NCI-H1048 (cell line): ENCODE data around the gene CLIC5.
"Not testable (repeated sequence)": the region's sequence is repeated elsewhere in the genome, so short reads cannot be mapped to it uniquely, and the experiment has no call there.

Experiments used
- DNase-seq: peaks from one replicate; lab custom pipeline; 2025; lab: John Stamatoyannopoulos, UW

CLIC5 gene

DNA sequence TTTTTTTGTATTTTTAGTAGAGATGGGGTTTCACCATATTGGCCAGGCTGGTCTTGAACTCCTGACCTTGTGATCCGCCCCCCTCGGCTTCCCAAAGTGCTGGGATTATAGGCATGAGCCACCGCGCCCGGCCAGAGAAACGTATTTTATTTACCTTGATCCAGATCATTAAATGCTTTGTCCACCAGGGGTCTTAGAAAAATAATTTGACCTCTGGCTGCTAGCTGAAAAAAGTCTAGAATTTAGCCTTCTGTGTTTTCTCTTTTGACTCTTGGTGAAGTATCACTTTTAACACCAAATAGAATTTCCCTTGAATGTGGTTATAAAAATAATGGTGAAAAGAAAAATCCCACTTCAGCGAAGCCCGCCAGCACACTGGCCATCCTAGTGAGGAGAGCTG is 89.2 kb downstream of the CLIC5 start:
- DNase-seq: not testable (repeated sequence)

DNA sequence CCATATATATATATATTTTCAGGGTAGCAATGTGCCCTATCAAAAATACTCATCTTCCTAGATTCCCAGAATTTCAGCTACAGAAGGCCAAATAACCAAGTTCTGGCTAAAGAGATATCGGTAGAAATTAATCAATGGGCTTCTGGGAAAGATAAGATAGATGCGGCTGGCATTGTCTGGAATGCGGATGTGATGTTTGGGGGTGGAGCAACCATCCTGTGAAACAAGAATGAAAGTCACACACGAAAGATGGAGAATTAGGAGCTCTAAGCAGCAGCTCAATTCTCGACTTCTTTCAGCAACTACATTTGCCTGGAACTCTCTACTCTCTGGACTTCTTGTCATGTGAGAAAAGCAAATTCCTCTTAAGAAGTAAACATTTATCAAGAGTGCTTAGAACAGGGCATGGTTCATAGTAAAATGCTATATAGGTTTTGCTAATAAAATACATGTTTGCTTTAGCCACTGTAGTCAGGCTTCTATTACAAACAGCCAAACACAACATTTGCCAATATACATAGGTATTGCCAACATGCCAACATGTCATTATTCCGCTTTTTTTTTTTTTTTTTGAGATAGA is 90.8 kb downstream of the CLIC5 start:
- DNase-seq: no peak

DNA sequence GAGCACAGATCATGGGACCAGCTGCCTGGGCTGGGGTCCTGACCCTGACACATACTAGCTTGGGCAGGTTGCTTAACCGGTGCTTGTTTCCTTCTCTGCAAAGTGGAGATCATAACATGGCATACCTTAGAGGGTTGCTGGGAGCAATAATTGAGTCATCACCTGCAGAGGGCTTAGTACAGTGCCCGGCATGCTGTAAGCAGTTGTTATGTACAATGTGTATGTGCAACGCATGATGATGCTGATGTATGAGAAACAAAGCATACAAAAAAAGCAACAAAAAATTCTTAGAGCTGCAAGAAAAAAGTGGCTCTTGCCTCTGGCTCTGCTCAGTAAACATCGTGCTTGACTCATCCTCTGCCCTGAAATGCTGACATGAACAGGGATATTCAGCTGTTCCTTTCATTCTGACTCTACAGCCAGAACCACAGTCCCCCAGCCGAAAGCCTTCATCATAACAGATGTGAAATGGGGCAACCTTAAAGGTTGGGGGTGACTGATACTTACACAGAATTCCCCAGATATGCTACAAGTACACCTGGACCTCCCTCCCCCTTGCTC is 91.7 kb downstream of the CLIC5 start:
- no peak for DNase-seq

DNA sequence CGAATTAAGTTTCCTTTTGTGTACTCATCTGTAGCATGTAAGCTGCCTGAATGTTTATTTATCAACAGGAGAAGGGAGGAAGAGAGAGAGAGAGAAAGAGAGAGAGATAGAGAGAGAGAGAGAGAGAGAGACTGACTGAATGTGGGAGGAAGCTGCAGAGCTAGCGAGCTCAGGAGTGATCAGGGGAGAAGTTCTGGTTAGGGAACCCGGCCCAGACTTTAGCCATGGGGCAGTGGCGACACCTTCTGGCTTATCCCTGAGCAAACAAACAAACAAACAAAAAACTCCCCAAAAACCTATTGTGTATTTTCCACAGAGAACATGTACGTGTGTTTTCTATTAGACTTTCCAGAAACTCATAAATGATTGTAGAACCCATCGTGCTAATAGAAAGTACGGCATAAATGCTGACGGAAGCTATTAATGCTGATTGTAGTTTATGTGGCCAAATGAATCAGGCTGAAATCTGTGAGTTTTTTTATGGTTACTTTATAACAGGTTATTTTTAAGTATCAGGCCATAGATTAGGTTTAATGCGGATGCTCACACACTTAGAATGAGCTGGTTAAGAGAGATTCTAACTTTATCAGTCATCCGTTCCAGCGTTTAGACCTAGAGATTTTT is 92.8 kb downstream of the CLIC5 start:
- no peak for DNase-seq

DNA sequence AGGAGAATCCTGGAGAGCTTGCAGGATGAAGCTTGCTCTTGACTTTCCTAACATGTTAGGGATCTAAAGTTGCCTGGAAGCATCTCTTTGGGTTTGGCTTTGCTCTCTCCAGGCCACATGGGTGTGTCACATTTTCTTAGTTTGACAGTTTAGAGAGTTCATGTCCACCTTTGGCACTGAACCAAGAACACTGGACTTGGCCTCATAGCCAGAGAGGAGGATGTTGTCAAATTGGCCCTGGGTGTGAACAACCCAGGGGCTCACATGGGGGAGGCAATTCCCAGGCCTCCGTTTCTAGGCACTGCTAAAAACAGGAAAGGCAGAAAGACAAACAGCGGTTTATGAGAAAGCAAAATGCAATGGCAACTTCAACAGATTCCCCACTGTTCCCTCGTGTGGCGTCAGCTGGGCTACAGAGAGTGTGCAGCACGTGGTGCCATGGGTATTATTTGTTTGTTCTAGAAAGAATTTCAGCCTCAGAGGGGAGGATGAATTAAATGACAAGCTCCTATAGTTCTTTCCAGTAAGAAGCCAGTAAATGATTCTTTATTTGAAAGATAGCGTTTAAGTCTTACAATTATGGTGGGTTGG is 93.9 kb downstream of the CLIC5 start:
- no peak for DNase-seq

DNA sequence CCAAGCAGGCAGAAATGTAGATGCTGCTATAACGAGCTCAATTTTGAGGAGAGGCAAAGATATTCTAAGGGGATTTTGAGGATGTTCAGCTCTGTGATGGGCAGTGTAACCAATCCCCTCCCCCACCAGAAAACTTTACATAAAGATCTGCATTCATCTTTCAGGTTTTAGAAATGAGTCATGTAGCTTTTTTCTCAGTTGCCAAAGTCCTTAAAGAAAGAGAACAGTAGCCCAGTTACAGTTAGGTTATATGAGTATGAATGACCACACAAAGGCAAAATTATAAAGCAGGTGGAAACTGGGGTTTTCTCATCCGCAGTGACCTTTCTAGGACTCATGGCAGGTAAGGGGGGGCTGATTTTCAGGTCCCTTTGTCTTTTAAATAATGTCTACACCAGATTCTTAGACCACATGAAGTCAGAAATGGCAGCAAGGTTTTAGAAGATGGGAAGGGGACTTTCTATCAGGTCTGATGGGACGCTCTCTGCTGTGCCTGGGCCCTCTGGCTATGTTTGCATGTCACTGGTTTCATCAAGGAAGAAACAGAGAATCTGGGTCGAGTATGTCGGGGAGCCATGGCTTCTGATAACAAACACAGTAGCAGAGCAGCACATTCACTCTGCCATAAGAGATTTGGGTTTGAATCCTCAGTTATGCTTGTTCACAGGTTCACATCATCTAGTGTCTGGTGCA is 94.7 kb downstream of the CLIC5 start:
- no peak for DNase-seq

DNA sequence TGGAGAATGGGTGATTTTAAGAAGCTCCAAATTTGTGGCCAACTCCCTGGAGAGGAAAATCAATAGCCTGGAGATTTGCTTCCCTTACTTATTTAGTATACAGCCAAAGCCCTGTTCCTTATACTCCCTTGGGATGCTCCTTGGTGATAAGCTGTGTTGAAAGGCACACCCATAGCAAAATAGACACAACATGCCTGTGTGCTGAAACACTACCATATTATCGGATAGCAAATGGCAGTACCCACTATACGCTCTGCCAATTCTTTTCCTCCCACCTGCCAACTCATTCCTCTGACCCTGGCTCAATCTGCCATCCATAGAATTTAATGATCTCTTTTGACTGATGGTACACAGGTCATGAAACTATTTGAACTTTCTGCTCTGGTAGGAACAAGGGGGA is 98.2 kb downstream of the CLIC5 start:
- no peak for DNase-seq

DNA sequence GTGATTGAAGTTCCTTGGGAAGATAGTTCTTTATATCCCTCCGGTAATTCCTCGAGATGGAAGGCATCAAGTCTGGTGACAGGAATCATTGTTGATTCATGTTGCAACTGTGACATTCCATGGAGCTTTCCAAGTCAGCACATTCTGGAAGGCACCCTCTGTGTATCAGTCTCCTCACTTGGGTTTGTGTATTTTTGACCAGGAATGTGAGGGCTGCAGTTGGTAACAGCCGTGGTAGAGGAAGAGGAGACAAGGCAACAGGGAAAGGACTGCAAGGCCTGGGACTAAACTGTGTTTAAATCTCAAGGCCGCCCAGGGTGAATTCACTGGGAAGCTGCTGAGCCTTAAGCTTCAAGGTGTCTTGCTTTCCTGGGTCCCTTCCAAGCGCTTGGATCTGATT is 99.0 kb downstream of the CLIC5 start:
- no peak for DNase-seq

DNA sequence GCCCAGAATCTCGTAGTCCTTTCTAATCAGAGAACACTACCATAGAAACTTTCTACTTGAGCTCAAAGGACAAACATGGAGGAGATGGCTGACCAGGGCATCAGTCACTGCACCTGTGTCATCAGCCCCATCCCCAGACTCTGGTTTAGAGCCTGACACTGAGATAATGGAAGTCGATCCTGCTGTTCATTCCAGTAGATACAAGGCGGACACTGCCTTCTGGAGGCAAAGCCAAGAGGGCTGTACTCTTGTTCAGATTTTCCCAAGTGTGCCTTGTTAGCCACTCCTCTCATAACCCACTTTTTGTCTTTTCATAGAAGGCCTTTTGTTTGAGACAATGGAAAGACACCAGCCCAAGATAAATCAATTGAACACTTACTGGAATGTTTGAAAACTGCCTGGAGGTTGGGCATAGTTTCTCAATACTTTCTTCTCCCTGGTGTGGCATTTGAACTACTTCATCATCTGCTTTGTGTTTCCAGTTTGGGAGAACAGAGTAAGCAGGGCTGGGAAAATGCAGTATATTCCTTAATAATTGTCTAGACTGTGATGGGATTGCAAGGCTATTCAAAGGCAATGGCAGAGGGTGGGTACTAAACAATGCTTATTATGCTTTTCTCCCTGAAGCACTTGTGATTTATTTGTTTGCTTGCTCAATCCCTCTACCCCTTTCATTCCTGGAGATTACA is 99.7 kb downstream of the CLIC5 start:
- DNase-seq: no peak

DNA sequence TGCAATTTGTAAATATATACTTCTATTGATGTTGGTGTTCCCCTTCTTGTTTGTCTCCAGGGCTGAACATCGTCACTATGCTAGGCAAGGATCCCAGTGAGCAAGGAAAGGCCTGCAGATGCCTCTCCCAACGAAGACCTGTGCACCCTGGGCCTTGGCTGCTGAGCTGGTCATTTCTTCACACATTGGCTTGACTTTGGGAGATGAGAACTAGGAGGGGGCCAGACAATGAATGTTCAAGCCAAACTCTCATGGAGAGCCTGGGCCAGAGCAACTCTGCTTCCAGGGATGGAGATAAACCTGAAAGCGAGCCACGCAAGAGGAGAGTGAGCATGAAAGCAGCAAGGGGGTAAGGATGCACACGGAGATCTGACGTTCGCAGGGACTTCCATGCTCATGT is 104.0 kb downstream of the CLIC5 start:
- DNase-seq: no peak

DNA sequence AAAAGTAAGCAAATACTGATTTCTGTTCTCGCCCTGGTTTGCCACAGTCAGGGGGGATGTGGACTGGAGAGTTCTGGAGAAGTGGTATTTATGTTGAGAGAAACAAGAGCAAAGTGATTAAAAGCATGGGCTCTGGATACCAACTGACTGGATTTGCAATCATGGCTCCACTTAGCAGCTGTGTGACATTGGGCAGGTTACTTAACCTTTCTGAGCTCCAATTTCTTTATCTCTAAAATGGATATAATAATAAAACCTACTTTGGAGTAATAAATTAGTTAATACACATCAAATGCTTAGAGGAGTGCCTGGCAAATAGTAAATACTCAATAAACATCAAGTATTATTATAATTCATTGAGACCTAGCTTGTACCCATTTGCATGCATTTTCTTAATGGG is 111.7 kb downstream of the CLIC5 start:
- DNase-seq: no peak

DNA sequence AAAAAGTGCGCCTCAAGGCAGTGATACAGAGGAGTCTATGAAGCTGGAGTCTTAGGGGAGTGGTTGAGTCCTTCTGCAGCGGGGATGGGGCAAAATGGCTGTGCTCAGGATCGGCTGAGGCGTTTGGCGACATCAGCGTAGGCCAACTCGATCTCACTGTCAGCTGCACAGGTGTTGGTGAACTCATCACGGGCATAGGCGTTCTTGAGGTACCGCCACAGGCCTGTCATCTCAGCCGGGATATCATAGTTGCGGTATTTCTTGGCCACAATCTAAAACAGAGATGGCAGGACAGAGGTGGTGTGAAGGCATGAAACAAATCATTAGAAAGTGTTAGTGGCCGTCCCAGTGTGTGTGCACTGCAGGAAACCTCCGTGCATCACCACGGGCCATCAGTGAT is 112.7 kb downstream of the CLIC5 start:
- DNase-seq: no peak

DNA sequence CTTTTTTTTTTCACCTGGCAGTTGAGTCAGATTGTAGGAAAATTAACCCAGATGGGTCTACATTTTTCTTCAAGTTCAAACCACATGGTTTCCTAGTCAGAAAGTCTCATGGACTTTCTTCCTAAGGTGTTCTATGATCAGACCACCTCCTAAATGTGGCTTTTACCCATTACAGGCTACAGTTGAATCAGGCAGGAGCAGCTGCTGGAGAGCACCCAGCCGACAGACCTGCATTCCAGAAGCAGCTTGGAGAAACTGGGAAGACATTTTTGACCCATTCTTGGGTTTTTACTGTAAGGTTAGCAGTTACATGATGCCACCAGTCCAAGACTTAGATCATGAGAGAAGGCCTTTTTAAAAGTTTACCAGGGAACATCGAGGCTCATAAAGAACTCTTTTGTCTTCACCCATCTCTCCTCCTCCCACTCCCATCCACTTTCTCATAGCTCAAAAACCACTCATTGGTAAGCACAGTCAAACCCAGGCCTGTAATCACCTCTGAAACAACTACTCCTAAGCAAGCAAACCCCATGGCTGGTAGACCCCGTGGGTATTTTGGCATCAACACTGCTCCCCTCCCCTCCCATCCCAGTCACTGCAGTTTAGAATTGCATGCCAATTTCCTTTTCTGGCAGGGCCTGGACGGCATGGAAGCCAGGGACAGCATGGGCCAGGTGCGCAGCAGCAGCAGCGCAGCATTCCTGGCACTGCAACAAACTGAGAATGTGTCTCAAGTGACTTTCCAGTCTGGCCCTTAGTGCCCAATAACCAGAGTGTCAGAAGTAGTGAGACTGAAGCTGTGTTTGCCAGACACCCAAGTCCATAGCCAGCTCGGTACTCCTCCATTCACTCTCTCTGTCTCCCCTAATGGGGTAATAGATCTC is 113.7 kb downstream of the CLIC5 start:
- no peak for DNase-seq

DNA sequence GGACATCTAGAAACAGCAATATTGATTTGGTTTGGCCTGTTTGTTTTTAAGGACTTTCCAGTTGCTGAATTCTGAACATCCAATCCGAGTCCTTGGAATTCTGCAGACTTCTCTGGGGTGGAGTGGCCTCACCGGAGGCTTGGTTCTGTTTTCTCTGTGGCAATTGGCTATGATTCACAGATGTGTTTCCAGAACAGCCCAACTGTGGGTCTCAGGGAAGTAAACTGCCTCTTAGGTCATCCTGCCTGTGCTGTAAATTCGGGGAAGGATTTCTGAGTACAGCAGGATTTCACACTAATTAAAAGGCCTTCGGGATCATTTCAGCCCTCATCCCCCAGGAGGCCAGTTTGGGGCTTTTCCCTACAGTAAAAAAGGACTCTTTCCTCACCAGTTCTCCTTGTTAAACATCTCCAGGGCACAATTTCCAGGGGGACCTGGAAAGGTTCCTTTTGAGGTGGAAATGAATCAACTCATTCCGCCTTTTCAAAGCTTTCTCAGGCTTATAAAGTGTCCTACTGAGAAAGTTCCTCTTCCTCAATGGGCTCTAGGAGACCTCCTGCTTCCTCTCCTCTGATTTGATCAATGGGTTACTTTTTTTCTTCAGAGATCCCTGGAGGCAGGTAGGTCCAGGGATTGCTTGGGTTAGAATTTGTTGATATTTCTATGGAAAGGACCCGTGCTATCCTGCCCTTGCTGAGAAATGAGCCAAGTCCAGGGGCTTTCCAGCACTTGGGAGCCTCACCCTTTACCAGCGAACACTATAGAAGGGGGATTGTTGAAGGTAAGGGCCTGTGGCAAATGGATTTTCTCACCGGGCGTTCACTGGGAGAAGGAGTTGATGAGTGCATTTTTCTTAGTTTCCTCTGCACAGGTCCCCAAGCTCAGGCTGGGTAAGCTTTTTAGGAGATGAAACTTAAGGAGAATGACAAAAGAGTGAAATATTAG is 114.6 kb downstream of the CLIC5 start:
- no peak for DNase-seq

DNA sequence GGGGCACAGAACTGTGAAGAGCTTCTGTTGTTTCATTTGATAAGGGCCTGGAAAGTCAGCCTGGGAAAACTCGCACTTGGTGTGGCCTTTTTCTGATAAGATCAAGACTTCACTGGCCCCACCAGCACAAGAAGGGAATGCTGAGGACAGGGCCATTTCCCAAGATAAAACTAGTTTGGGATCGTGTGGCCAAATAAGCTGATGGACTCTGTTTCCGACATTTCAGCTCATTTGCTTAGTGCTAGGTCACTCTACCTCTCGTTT is 116.0 kb downstream of the CLIC5 start:
- no peak for DNase-seq

DNA sequence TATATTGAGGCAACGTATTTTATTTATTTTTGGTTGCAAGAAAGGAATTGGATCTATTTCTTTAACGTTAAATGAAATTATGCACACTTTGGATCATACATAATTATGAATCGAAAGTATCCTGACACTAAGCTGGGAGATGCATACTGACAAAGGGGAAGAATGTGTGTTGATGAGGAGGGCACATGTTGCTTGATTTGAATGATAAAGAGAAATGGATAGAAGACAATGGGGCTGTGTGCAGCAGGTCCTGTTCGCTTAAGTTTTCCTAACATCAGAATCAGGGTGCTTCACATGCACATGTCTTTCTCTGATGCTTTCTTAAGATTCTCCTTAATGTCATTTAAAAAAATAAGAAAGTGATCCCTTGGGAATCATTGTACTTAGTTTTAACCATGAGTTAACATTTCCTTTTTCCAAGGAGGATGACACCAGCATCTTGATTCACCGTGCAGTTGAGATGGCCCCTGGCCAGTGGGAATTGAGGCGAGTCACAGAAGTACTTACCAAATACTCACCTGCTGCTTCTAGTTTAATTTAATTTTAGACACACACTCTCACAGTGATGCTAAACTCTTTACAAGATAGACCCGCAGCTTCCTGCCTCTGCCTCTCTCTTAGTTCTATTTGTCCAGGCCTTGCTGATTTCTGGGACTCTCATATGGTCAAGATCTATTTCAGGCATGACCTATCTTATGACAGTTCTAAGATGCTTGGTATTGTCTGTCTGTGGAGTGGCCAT is 116.5 kb downstream of the CLIC5 start:
- no peak for DNase-seq

DNA sequence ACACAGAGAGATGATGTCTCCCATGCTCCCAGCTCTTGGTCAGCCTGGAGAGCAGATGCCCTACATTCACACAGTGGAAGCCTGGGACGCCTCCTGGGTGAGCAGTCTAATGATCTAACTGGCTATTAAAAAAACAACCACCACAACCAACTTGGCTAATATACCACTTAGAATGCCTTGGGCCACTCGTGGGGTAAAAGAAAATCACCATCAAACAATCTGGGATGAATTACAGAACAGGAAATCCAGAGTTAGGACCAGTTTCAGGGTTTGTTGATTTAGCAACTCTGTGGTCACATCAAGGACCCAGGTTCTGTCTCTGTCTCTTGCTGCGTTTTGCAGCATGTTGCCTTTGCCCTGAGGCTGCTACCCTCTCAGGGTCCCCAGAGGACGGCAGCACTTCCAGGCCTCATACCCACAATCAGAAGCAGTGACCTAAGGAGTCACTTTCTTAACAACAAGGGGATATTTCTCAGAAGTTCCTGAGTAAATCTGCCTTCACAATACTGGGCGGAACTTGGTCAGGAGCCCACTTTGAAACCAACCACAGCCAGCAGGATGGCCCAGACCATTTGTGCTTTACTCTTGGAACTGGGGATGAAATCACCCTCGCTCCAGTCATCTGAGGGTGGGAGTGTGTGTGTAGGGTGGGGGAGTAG is 118.7 kb downstream of the CLIC5 start:
- no peak for DNase-seq

DNA sequence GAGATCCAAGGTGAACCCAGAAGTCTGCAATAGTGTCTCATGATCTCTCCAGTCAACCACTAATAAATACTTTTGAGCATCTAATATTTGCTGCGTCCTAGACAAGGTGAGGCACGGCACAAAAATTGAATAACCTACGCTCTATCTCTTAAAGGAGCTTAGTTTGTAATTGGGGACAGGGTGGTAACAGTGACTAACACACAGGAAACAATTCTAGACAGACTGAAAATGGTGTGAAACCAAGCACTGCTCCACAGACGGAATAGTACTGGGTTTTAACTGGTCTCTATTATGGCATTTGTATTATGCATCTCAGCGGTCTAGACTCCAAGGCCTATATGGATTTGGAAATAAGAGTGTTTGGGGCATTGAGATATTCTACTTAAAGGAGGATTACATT is 120.1 kb downstream of the CLIC5 start:
- no peak for DNase-seq

DNA sequence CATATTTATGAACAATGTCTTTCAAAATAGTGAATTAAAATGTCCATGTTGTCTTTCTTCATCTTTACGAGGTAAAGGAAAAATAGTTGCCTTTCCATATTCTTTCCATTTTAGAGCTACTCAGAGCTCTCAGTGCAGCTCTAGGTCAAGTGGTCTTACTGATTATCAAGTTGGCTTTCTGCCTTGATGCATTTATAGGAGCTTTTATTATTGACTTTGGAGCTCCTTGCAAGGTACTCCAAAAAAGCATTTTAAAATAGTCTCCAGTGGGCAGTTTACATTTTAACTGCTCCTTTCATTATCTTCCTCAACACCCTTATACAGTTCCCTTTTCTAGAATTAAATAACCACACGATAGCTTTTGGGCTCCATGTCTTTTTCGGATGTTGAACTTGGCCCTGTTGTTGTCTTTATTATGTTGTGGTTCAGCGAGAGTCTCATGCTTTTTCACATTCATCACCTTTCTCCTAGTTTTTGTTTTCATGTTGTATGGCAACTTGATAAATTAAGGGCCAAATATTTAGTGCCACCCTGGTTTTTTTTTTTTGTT is 122.9 kb downstream of the CLIC5 start:
- DNase-seq: no peak
